GM20000 (cell line): Measurements from ENCODE around the gene CMYA5.

Source experiments
- DNase-seq: peaks from one replicate; pipeline ENCODE4 v3.0.0; 2012; ENCODE audit warnings: low spot score
- CTCF ChIP-seq: IDR thresholded peaks from 2 replicates; pipeline ENCODE4 v1.5.1; 2012; ENCODE audit warnings: mild to moderate bottlenecking, control low read depth; ENCODE audit errors: extremely low read depth, missing control alignments

The CMYA5 gene

GRCh38 chr5:79742549-79743136 lies 53.0 kb downstream of the CMYA5 start:
- no peak for TF ChIP-seq CTCF

GRCh38 chr5:79743846-79744605 lies 54.4 kb downstream of the CMYA5 start:
- DNase-seq = no peak
- no peak for TF ChIP-seq CTCF

More at GRCh38 chr5:79742549-79743136, 53.0 kb downstream of the CMYA5 start:
- DNase-seq = no peak

GRCh38 chr5:79745255-79745654 lies 55.6 kb downstream of the CMYA5 start:
- TF ChIP-seq CTCF = no peak

GRCh38 chr5:79746642-79747569 lies 57.3 kb downstream of the CMYA5 start:
- DNase-seq = no peak
- TF ChIP-seq CTCF = no peak

More at GRCh38 chr5:79745255-79745654, 55.6 kb downstream of the CMYA5 start:
- no peak for DNase-seq

GRCh38 chr5:79750611-79751510 lies 61.2 kb downstream of the CMYA5 start:
- no peak for DNase-seq
- TF ChIP-seq CTCF = no peak

GRCh38 chr5:79753092-79753491 lies 63.5 kb downstream of the CMYA5 start:
- TF ChIP-seq CTCF = no peak
- DNase-seq = no peak
